ENCODE results near the gene FNDC10. TPM values are rescaled to one million over a fixed set of nuclear protein-coding genes. Genes with fewer than 3 reads are reported as not detected.
A peak's percentile ranks its signal among the peaks of the same experiment; 100 is the strongest.

FNDC10 gene
- total and polyA plus RNA-seq, 9 of the 15 experiments (the other 6 are each of a cell fraction or from before 2014, with no cell fraction given), result 0.08 to 6.3 (median 1.6) TPM

GRCh38 chr1:1623181-1623630 is 23.3 kb upstream of the FNDC10 start:
- ATAC-seq (no peak), DNase-seq (ENCODE audit: extremely low read depth in 1 of 4, low spot score in 3 of 4) (no peak), FAIRE-seq (no peak)
- no peaks in the 10 kb centered on the region for H3K27me3 ChIP-seq (ENCODE audit: control insufficient read depth in 2 of 2, insufficient read depth in 2 of 2, low read length in 2 of 2)
- CTCF ChIA-PET (ENCODE audit: low intra/inter-chr PET ratio), result no interaction called here
- no peak overlapping the region for H3K27ac ChIP-seq (ENCODE audit: extremely low read depth, low read depth, low read length)
- H3K79me2 ChIP-seq (ENCODE audit: control insufficient read depth, insufficient read depth, low read length), result no peaks in the 10 kb centered on the region
- H3K36me3 ChIP-seq (ENCODE audit: control insufficient read depth, insufficient read depth, low read length), result no peaks in the 10 kb centered on the region
- no peak overlapping the region for H2AFZ ChIP-seq (ENCODE audit: low read depth, low read length)
- no peak overlapping the region for H3K9ac ChIP-seq (ENCODE audit: insufficient read depth in 1 of 2, low read depth in 2 of 2, low read length in 2 of 2)
- BruUV-seq (replicated peaks), result no TSS peak
- H3K9me3 ChIP-seq (replicated peaks; ENCODE audit: control insufficient read depth, insufficient read depth, low read depth, low read length), result no peaks in the 10 kb centered on the region
- TF ChIP-seq AFF4 (CRISPR knock-in tag; IDR thresholded peaks at IDR 0.05), result no peak
- peak; percentile 52; the same call in 1 of the 2 replicates for TF ChIP-seq HNRNPL (IDR thresholded peaks at IDR 0.05; ENCODE audit: low read depth, low read length)
- no peak for TF ChIP-seq ZFP30 (CRISPR knock-in tag; IDR thresholded peaks at IDR 0.05; ENCODE audit: borderline replicate concordance)
- H3K9me1 ChIP-seq (ENCODE audit: control insufficient read depth, insufficient read depth, low read length), result no peaks in the 10 kb centered on the region
- no peak overlapping the region for H3K4me3 ChIP-seq
- POLR2A ChIA-PET, result interaction anchor here (0.7 kb wide), 1 partner anchor 112 kb away, joined by 3 read pairs; no protein-coding TSS in a partner anchor
- in situ Hi-C loops (cut with MboI) (no loop called here), intact Hi-C loops (cut with micrococcal nuclease) (no loop called here)
- no peak overlapping the region for H3K4me2 ChIP-seq (ENCODE audit: insufficient read depth, low read length)
- H4K20me1 ChIP-seq (replicated peaks; ENCODE audit: control insufficient read depth, insufficient read depth, low read length), result peaks cover 7% of the 10 kb centered on the region; the same call in 1 of the 2 replicates
- H3K4me1 ChIP-seq (replicated peaks in 1 of 2; ENCODE audit: control insufficient read depth in 2 of 2, insufficient read depth in 2 of 2, low read length in 2 of 2), result peaks cover 0 to 95% of the 10 kb centered on the region in 2 experiments; a peak in 3 of 5 replicates
- WGBS (ENCODE audit: insufficient coverage, low coverage, missing lambda C conversion rate), result 73% methylated on average over 27 of the region's 33 CpGs

Measured in K562 (cell line).